Measurements from ENCODE around the gene PURA.

Gene PURA

GRCh38 chr5:140174465-140175366 lies 60.8 kb downstream of the PURA start, which contains the start of gene CYSTM1:
Gene CYSTM1 (plus strand): TSS chr5:140175188. CDS start chr5:140194466, 19,278 bp downstream.
- DNase-seq: peak; percentile 86 to 98 (median 95)
- intact Hi-C loops (cut with DNase I): loop anchor here (10.0 kb wide), 1 partner anchor 170 kb away; the partner anchor contains the start of gene HBEGF
